ENCODE data around the gene PIK3CG. TPM values are rescaled to one million over a fixed set of nuclear protein-coding genes. Genes with fewer than 3 reads are reported as not detected.
"Not testable (repeated sequence)": the region's sequence is repeated elsewhere in the genome, so short reads cannot be mapped to it uniquely, and the experiment has no call there.

Gene PIK3CG
- total RNA-seq, 1 donor from 2014 or later = 7.9 TPM

GRCh38 chr7:106885652-106886051 is 20.6 kb downstream of the PIK3CG start:
- no peak for DNase-seq (ENCODE audit: low spot score)

GRCh38 chr7:106887421-106887820 is 22.3 kb downstream of the PIK3CG start:
- DNase-seq (ENCODE audit: low spot score) = no peak

GRCh38 chr7:106888204-106888603 is 23.1 kb downstream of the PIK3CG start:
- no peak for DNase-seq (ENCODE audit: low spot score)

- DNase-seq (ENCODE audit: low spot score) = no peak
Observed at GRCh38 chr7:106890952-106891351, 25.9 kb downstream of the PIK3CG start.

- DNase-seq (ENCODE audit: low spot score) = no peak
Observed at GRCh38 chr7:106891548-106892410, 26.7 kb downstream of the PIK3CG start.

GRCh38 chr7:106893591-106893990 is 28.5 kb downstream of the PIK3CG start:
- DNase-seq (ENCODE audit: low spot score) = no peak

- DNase-seq (ENCODE audit: low spot score) = no peak
Observed at GRCh38 chr7:106895246-106895864, 30.3 kb downstream of the PIK3CG start.

- DNase-seq (ENCODE audit: low spot score) = no peak
Observed at GRCh38 chr7:106896231-106896630, 31.1 kb downstream of the PIK3CG start.

GRCh38 chr7:106897553-106897952 is 32.5 kb downstream of the PIK3CG start:
- DNase-seq (ENCODE audit: low spot score) = not testable (repeated sequence)

GRCh38 chr7:106898967-106899366 is 33.9 kb downstream of the PIK3CG start:
- not testable (repeated sequence) for DNase-seq (ENCODE audit: low spot score)

GRCh38 chr7:106901828-106902441 is 36.9 kb downstream of the PIK3CG start:
- DNase-seq (ENCODE audit: low spot score) = no peak

- no peak for DNase-seq (ENCODE audit: low spot score)
Observed at GRCh38 chr7:106905734-106906133, 40.7 kb downstream of the PIK3CG start.

- DNase-seq (ENCODE audit: low spot score) = no peak
Observed at GRCh38 chr7:106911959-106912358, 46.9 kb downstream of the PIK3CG start.

- DNase-seq (ENCODE audit: low spot score) = no peak
Observed at GRCh38 chr7:106914018-106914607, 49.0 kb downstream of the PIK3CG start.

- no peak for DNase-seq (ENCODE audit: low spot score)
Observed at GRCh38 chr7:106915407-106915806, 50.3 kb downstream of the PIK3CG start.

- DNase-seq (ENCODE audit: low spot score) = no peak
Observed at GRCh38 chr7:106915873-106916272, 50.8 kb downstream of the PIK3CG start.

- no peak for DNase-seq (ENCODE audit: low spot score)
Observed at GRCh38 chr7:106916679-106917078, 51.6 kb downstream of the PIK3CG start.

GRCh38 chr7:106918991-106919390 is 53.9 kb downstream of the PIK3CG start:
- DNase-seq (ENCODE audit: low spot score) = no peak

GRCh38 chr7:106924468-106924867 is 59.4 kb downstream of the PIK3CG start:
- DNase-seq (ENCODE audit: low spot score) = not testable (repeated sequence)

GRCh38 chr7:106926892-106927291 is 61.8 kb downstream of the PIK3CG start:
- DNase-seq (ENCODE audit: low spot score) = no peak

- DNase-seq (ENCODE audit: low spot score) = no peak
Observed at GRCh38 chr7:106927536-106927935, 62.5 kb downstream of the PIK3CG start.

- not testable (repeated sequence) for DNase-seq (ENCODE audit: low spot score)
Observed at GRCh38 chr7:106929616-106930015, 64.5 kb downstream of the PIK3CG start.
